ENCODE results near the gene PMF1.

DNA sequence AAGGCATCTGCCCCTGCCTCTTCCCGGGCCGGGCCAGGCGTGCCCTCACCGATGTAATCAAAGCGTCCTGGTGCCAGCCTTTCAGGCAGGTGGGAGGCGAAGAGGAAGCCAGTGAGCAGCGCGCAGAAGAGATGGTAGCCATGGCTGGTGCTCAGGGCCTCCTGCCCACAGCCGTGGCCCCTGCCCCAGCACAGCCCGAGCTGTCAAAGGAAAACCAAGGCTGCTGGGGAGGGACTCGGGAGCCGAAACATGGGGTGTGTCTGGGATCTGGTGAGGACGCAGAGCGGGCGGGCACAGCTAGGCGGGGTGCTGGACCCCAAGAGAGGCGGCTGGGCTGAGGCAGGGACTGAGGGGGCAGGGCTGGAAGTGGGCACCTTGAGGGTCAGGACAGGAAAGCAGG lies 31.9 kb downstream of the PMF1 start:
- no peak for TF ChIP-seq ZFP3 (CRISPR knock-in tag; IDR thresholded peaks at IDR 0.05)
- no peak for TF ChIP-seq ESRRG (CRISPR knock-in tag; IDR thresholded peaks at IDR 0.05)
- no peak for TF ChIP-seq OSR1 (CRISPR knock-in tag; IDR thresholded peaks at IDR 0.05)
- TF ChIP-seq ISL1 (CRISPR knock-in tag; IDR thresholded peaks at IDR 0.05): no peak
- no peak for TF ChIP-seq ARNTL (CRISPR knock-in tag; IDR thresholded peaks at IDR 0.05; ENCODE audit: borderline replicate concordance, low read depth)

All from SK-N-SH treated with all-trans-retinoic acid at 6 μM for 48 hours (cell line).